ENCODE measurements around the gene SV2B. TPM values are rescaled to one million over a fixed set of nuclear protein-coding genes. Genes with fewer than 3 reads are reported as not detected.

The SV2B gene
- total RNA-seq, 1 experiment from 2014 or later: not detected

DNA sequence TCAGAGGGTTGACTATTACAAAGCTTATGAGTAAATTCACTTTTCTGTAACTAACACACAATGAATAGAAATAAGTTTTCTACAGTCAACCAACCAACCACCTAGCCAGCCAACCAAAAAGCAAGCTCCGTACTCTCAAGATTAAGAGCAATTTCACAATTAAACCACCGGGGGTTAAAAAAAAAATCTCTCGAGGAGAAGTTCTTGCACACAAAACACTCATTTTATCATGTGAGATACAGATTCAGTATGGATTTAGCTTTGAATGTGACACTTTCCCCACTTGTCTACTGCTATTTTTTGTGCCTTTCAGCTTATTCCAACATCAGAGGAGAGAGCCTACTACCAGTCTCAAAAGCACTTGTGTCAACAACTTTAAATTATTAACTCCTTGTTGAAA lies 135.3 kb downstream of the SV2B start:
- ChIA-PET CTCF (interaction anchor here (0.9 to 1.4 kb wide), 2 partner anchors 37 to 180 kb away, joined by 3 read pairs; no protein-coding TSS in a partner anchor), POLR2A (no interaction called here), RAD21 (ENCODE audit: low non-redundant PET in 1 of 2, low total read pairs in 2 of 2, uncharacterized antibody in 2 of 2, unreplicated experiment in 2 of 2) (no interaction called here)
- Histone ChIP-seq H3K27me3 (ENCODE audit: insufficient read depth, low read length) (peaks cover 81% of the 10 kb centered on the region), H3K27ac (ENCODE audit: low read depth, low read length) (no peak overlapping the region), H3K36me3 (ENCODE audit: control insufficient read depth in 1 of 2, insufficient read depth in 2 of 2, low read length in 2 of 2) (no peaks in the 10 kb centered on the region), H3K4me3 (replicated peaks in 1 of 2; ENCODE audit: low read depth in 1 of 2, low read length in 2 of 2) (no peak overlapping the region), H4K20me1 (ENCODE audit: insufficient read depth) (no peaks in the 10 kb centered on the region), H3K9me3 (ENCODE audit: control insufficient read depth in 1 of 2, insufficient read depth in 1 of 2, low read depth in 1 of 2, low read length in 2 of 2) (no peaks in the 10 kb centered on the region), H3K4me1 (ENCODE audit: control insufficient read depth in 1 of 2, insufficient read depth in 2 of 2, low read length in 2 of 2) (no peaks in the 10 kb centered on the region), H3K79me2 (ENCODE audit: insufficient read depth, low read length) (no peaks in the 10 kb centered on the region), H3K4me2 (ENCODE audit: low read length) (no peak overlapping the region), H3K9ac (ENCODE audit: low read length) (no peak overlapping the region), H2AFZ (ENCODE audit: low read depth, low read length, poor library complexity, severe bottlenecking) (no peak overlapping the region), H3K9me2 (ENCODE audit: insufficient read depth) (no peaks in the 10 kb centered on the region)
- intact Hi-C loops (cut with micrococcal nuclease): no loop called here
- ATAC-seq: no peak
- TF ChIP-seq CEBPB (IDR thresholded peaks at IDR 0.05; ENCODE audit: low read depth) (no peak), FOSL1 (IDR thresholded peaks at IDR 0.05; ENCODE audit: low read depth) (no peak), RAD21 (IDR thresholded peaks at IDR 0.05; ENCODE audit: low read depth) (no peak), EGR1 (IDR thresholded peaks at IDR 0.05; ENCODE audit: low read depth) (no peak), SIN3A (IDR thresholded peaks at IDR 0.05; ENCODE audit: low read depth) (no peak), POLR2AphosphoS5 (IDR thresholded peaks at IDR 0.05; ENCODE audit: low read depth, low read length) (no peak), EZH2 (IDR thresholded peaks at IDR 0.05) (no peak), ELF1 (IDR thresholded peaks at IDR 0.05; ENCODE audit: borderline replicate concordance, low read depth) (no peak), TCF7L2 (IDR thresholded peaks at IDR 0.05; ENCODE audit: borderline replicate concordance, extremely low read depth, insufficient read depth, insufficient read length) (no peak), EZH2phosphoT487 (IDR thresholded peaks at IDR 0.05; ENCODE audit: borderline replicate concordance) (no peak), ZNF274 (IDR thresholded peaks at IDR 0.05; ENCODE audit: low read depth, low read length) (no peak), JUND (IDR thresholded peaks at IDR 0.05) (no peak), YY1 (IDR thresholded peaks at IDR 0.05; ENCODE audit: extremely low read depth, insufficient replicate concordance, low read depth, low read length) (no peak), CBX3 (IDR thresholded peaks at IDR 0.05; ENCODE audit: low read depth) (no peak), SP1 (IDR thresholded peaks at IDR 0.05; ENCODE audit: low read depth) (no peak)
- TF ChIP-seq, protein P1, sequence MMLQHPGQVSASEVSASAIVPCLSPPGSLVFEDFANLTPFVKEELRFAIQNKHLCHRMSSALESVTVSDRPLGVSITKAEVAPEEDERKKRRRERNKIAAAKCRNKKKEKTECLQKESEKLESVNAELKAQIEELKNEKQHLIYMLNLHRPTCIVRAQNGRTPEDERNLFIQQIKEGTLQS (IDR thresholded peaks at IDR 0.05): no peak
- TF ChIP-seq, protein P2, sequence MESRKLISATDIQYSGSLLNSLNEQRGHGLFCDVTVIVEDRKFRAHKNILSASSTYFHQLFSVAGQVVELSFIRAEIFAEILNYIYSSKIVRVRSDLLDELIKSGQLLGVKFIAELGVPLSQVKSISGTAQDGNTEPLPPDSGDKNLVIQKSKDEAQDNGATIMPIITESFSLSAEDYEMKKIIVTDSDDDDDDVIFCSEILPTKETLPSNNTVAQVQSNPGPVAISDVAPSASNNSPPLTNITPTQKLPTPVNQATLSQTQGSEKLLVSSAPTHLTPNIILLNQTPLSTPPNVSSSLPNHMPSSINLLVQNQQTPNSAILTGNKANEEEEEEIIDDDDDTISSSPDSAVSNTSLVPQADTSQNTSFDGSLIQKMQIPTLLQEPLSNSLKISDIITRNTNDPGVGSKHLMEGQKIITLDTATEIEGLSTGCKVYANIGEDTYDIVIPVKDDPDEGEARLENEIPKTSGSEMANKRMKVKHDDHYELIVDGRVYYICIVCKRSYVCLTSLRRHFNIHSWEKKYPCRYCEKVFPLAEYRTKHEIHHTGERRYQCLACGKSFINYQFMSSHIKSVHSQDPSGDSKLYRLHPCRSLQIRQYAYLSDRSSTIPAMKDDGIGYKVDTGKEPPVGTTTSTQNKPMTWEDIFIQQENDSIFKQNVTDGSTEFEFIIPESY (IDR thresholded peaks at IDR 0.05; ENCODE audit: extremely low read depth, insufficient replicate concordance, low read length): no peak
- TF ChIP-seq, protein P3, sequence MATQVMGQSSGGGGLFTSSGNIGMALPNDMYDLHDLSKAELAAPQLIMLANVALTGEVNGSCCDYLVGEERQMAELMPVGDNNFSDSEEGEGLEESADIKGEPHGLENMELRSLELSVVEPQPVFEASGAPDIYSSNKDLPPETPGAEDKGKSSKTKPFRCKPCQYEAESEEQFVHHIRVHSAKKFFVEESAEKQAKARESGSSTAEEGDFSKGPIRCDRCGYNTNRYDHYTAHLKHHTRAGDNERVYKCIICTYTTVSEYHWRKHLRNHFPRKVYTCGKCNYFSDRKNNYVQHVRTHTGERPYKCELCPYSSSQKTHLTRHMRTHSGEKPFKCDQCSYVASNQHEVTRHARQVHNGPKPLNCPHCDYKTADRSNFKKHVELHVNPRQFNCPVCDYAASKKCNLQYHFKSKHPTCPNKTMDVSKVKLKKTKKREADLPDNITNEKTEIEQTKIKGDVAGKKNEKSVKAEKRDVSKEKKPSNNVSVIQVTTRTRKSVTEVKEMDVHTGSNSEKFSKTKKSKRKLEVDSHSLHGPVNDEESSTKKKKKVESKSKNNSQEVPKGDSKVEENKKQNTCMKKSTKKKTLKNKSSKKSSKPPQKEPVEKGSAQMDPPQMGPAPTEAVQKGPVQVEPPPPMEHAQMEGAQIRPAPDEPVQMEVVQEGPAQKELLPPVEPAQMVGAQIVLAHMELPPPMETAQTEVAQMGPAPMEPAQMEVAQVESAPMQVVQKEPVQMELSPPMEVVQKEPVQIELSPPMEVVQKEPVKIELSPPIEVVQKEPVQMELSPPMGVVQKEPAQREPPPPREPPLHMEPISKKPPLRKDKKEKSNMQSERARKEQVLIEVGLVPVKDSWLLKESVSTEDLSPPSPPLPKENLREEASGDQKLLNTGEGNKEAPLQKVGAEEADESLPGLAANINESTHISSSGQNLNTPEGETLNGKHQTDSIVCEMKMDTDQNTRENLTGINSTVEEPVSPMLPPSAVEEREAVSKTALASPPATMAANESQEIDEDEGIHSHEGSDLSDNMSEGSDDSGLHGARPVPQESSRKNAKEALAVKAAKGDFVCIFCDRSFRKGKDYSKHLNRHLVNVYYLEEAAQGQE (IDR thresholded peaks at IDR 0.05; ENCODE audit: low read depth): no peak
- TF ChIP-seq, protein P4, sequence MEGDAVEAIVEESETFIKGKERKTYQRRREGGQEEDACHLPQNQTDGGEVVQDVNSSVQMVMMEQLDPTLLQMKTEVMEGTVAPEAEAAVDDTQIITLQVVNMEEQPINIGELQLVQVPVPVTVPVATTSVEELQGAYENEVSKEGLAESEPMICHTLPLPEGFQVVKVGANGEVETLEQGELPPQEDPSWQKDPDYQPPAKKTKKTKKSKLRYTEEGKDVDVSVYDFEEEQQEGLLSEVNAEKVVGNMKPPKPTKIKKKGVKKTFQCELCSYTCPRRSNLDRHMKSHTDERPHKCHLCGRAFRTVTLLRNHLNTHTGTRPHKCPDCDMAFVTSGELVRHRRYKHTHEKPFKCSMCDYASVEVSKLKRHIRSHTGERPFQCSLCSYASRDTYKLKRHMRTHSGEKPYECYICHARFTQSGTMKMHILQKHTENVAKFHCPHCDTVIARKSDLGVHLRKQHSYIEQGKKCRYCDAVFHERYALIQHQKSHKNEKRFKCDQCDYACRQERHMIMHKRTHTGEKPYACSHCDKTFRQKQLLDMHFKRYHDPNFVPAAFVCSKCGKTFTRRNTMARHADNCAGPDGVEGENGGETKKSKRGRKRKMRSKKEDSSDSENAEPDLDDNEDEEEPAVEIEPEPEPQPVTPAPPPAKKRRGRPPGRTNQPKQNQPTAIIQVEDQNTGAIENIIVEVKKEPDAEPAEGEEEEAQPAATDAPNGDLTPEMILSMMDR (IDR thresholded peaks at IDR 0.05 in 2 of 3, conservative IDR thresholded peaks at IDR 0.05 in 1 of 3; ENCODE audit: borderline replicate concordance in 1 of 3, insufficient read depth in 1 of 3, low read depth in 2 of 3, low read length in 2 of 3): no peak
- no TSS peak for BruUV-seq (replicated peaks)
- no peak for DNase-seq (ENCODE audit: low read depth, low spot score)
